ENCODE data around the gene PCDHGA6.
"Not testable (repeated sequence)": the region's sequence is repeated elsewhere in the genome, so short reads cannot be mapped to it uniquely, and the experiment has no call there.

Gene PCDHGA6

DNA sequence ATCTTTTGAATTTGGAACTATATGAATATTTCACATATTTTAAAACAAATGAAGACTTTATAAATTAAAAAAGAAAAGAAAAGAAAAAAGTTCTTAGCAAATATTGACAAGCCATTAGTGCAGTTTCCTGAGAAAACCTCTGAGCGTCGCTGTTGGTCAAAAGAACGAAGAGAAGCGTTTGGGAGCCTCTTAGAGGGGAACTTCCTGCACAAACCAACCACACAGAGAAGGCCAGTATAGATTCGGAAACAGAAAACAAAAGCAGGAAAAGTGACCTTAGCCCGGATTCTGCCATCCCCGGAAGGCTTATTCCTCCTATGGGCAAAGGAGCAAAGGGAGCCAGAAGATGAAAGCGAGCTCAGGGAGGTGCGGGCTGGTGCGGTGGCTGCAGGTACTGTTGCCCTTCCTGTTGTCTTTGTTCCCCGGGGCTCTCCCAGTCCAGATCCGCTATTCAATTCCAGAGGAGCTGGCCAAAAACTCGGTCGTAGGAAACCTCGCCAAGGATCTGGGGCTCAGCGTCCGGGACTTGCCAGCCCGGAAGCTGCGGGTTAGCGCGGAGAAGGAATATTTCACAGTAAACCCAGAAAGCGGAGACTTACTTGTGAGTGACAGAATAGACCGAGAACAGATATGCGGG is 13.8 kb upstream of the PCDHGA6 start, which contains the start of gene PCDHGB2:
Gene PCDHGB2 (plus strand): TSS at position 205 of the 637 bp plus-strand sequence. CDS start 142 bp downstream, at position 347.
- no peak for DNase-seq (ENCODE audit: low spot score)

DNA sequence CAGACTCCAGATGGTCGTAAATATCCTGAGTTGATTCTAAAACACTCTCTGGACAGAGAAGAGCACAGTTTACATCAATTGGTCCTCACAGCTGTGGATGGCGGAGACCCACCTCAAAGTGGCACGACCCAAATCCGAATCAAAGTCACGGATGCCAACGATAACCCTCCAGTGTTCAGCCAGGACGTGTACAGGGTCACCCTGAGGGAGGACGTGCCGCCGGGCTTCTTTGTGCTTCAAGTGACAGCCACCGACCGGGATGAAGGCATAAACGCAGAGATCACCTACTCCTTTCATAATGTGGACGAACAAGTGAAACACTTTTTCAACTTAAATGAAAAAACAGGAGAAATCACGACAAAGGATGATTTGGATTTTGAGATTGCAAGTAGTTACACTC is 13.0 kb upstream of the PCDHGA6 start:
- DNase-seq (ENCODE audit: low spot score), result no peak

DNA sequence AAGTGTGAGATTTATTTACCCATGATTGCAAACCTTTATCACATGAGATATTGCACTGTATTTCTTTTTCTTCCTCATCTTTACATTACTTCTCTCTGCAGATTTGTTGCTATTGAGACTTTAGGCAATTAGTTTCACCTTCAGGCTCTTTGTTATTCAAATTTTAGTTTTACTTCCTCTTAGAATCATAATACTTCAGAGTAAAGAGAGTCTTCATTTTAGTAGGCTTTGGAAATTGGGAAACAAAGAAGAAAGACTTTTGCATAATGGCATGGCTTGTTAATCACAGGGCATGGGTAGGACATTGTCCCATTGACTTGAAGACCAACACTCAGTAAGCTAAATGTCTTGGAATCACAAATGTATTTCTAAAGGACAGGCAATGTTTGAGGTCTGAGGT is 11.0 kb upstream of the PCDHGA6 start:
- no peak for DNase-seq (ENCODE audit: low spot score)

DNA sequence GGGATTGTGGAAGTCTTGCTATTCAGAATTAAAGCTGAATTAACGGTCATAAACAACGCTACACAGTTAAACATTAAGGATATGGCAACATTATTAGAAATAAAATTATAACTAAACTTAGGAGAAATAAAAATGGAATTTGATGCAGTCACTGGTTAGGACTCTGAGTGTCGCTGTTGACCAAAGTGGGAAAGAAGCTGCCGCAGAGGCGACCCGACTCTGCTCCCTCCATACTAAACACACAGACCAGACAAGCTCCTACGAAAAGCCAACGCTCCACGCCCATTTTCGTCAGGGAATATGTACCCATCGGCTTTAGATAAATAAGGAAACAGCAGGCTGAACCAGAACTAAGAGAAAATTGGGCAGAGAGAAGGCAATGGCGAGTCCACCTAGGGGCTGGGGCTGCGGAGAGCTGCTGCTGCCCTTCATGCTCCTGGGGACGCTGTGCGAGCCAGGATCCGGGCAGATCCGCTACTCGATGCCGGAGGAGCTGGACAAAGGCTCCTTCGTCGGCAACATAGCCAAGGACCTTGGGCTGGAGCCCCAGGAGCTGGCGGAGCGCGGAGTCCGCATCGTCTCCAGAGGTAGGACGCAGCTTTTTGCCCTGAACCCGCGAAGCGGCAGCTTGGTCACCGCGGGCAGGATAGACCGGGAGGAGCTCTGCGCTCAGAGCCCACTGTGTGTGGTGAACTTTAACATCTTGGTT is 9.6 kb upstream of the PCDHGA6 start, which contains the start of gene PCDHGA5:
Gene PCDHGA5 (plus strand): TSS at position 211 of the 709 bp plus-strand sequence. CDS start 169 bp downstream, at position 380.
- DNase-seq (ENCODE audit: low spot score), result no peak

DNA sequence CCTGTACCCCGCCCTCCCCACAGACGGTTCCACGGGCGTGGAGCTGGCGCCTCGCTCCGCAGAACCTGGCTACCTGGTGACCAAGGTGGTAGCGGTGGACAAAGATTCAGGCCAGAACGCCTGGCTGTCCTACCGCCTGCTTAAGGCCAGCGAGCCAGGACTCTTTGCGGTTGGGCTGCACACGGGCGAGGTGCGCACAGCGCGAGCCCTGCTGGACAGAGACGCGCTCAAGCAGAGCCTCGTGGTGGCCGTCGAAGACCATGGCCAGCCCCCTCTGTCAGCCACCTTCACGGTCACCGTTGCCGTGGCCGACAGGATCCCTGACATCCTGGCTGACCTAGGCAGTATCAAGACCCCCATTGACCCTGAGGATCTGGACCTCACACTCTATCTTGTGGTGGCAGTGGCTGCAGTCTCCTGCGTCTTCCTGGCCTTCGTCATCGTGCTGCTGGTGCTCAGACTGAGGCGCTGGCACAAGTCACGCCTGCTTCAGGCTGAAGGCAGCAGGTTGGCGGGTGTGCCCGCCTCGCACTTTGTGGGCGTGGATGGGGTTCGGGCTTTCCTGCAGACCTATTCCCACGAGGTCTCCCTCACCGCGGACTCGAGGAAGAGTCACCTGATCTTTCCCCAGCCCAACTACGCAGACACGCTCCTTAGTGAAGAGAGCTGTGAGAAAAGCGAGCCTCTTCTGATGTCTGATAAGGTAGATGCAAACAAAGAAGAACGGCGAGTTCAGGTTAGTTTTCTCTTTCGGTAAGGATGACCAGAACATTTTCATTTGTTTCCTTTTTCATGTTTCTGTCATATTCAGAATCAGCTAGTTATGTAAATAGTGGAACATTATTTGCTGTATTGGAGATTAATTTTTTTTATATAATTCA is 7.4 kb upstream of the PCDHGA6 start:
- DNase-seq (ENCODE audit: low spot score), result no peak

DNA sequence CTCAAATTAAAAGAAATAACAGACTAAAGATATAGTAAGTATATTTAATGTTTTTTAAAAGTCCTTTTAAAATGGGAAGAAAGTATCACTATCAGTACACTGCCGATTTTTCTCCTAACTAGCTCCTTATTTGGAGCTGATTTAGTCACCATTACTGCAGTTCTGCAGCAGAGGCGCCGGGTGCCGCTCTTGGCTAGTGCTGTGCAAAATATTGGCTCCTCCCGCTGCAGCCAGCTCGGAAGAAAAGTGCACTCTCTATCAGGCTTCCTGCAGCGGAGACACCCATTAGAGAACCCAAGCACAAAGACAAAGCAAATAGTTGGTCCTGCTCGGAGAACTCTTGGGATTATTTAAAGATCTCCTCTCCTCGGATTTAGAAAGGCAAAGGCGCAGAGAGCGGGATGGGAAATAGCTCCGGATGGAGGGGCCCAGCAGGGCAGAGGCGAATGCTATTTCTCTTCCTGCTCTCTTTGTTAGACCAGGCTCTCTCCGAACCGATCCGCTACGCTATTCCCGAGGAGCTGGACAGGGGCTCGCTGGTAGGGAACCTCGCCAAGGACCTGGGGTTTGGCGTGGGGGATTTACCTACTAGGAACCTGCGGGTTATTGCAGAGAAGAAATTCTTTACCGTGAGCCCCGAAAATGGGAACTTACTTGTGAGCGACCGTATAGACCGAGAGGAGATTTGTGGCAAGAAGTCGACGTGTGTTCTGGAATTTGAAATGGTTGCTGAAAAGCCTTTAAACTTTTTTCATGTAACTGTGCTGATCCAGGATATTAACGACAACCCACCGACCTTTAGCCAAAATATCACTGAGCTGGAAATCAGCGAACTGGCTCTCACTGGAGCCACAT is 3.5 kb upstream of the PCDHGA6 start, which contains the start of gene PCDHGB3:
Gene PCDHGB3 (plus strand): TSS at position 249 of the 855 bp plus-strand sequence. CDS start 153 bp downstream, at position 402.
- no peak for DNase-seq (ENCODE audit: low spot score)

DNA sequence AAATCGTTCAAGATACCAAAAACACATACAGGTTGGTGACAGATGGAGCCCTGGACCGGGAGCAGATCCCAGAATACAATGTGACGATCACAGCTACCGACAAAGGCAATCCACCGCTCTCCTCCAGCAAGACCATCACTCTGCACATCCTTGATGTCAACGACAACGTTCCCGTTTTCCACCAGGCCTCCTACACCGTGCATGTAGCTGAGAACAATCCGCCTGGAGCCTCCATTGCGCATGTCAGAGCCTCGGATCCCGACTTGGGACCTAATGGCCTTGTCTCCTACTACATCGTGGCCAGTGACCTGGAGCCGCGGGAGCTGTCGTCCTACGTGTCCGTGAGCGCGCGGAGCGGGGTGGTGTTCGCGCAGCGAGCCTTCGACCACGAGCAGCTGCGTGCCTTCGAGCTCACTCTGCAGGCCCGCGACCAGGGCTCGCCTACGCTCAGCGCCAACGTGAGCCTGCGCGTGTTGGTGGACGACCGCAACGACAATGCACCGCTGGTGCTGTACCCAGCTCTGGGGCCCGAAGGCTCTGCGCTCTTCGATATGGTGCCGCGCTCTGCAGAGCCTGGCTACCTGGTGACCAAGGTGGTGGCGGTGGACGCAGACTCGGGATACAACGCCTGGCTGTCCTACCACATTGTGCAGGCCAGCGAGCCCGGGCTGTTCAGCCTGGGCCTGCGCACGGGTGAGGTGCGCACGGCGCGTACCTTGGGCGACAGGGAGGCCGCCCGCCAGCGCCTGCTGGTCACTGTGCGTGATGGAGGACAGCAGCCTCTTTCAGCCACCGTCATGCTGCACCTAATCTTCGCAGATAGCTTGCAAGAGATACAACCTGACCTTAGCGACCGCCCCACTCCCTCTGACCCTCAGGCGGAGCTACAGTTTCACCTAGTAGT is 1.9 kb upstream of the PCDHGA6 start:
- DNase-seq (ENCODE audit: low spot score), result no peak

DNA sequence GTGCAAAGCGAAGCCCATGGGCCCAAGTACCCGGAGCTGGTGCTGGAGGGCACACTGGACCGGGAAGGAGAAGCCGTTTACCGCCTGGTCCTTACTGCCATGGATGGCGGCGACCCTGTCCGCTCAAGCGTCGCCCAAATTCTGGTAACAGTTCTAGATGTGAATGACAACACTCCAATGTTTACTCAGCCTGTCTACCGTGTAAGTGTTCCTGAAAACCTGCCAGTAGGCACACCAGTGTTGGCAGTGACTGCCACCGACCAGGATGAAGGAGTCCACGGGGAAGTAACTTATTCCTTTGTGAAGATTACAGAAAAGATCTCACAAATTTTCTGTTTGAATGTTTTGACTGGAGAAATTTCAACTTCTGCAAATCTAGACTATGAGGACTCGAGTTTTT is 936 bp downstream of the PCDHGA6 start:
- DNase-seq (ENCODE audit: low spot score), result no peak

DNA sequence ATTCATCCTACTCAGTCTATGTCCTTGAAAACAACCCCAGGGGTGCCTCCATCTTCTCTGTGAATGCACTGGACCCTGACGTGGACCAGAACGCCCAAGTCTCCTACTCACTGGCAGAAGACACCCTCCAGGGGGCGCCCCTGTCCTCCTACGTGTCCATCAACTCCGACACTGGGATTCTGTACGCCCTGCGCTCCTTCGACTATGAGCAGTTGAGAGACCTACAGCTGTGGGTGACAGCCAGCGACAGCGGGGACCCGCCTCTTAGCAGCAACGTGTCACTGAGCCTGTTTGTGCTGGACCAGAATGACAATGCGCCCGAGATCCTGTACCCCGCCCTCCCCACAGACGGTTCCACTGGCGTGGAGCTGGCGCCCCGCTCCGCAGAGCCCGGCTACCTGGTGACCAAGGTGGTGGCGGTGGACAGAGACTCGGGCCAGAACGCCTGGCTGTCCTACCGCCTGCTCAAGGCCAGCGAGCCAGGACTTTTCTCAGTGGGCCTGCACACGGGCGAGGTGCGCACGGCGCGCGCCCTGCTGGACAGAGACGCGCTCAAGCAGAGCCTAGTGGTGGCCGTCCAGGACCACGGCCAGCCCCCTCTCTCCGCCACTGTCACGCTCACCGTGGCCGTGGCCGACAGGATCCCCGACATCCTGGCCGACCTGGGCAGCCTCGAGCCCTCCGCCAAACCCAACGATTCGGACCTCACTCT is 1.9 kb downstream of the PCDHGA6 start:
- DNase-seq (ENCODE audit: low spot score), result not testable (repeated sequence)

DNA sequence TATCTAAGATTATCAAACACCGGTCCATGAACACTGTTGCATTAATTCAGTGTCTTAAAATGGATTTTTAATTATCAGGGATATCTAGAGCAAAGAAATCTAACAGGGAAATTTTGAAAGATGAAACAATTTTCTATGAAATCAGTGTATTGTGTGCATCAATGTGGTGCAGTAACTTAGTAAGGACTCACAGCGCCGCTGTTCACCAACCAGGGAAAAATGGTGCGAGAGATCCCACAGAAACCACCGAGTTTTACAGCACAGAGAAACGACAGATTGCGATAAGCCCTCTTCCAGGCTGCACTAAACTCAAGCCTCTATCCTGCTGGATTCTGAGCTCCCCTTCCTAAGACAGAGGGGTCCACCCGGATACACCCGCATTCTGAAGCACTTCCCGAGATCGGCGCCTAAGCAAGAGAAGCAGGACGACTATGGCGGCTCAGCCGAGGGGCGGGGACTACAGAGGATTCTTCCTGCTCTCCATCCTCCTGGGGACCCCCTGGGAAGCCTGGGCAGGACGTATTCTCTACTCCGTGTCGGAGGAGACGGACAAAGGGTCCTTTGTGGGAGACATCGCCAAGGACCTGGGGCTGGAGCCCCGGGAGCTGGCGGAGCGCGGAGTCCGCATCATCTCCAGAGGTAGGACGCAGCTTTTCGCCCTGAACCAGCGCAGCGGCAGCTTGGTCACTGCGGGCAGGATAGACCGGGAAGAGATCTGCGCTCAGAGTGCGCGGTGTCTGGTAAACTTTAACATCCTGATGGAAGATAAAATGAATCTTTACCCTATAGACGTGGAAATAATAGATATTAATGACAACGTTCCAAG is 9.0 kb downstream of the PCDHGA6 start, which contains the start of gene PCDHGA7:
Gene PCDHGA7 (plus strand): TSS at position 274 of the 826 bp plus-strand sequence. CDS start 158 bp downstream, at position 432.
- DNase-seq (ENCODE audit: low spot score), result no peak

DNA sequence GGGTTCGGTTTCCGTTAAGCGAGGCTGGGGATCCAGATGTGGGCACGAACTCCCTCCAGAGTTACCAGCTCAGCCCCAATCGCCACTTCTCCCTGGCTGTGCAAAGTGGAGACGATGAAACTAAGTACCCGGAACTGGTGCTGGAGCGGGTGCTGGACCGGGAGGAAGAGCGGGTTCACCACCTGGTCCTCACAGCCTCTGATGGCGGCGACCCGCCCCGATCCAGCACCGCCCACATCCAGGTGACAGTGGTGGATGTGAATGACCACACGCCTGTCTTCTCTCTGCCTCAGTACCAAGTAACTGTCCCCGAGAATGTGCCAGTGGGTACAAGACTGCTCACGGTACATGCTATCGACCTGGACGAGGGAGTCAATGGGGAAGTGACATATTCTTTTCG is 9.7 kb downstream of the PCDHGA6 start:
- no peak for DNase-seq (ENCODE audit: low spot score)

DNA sequence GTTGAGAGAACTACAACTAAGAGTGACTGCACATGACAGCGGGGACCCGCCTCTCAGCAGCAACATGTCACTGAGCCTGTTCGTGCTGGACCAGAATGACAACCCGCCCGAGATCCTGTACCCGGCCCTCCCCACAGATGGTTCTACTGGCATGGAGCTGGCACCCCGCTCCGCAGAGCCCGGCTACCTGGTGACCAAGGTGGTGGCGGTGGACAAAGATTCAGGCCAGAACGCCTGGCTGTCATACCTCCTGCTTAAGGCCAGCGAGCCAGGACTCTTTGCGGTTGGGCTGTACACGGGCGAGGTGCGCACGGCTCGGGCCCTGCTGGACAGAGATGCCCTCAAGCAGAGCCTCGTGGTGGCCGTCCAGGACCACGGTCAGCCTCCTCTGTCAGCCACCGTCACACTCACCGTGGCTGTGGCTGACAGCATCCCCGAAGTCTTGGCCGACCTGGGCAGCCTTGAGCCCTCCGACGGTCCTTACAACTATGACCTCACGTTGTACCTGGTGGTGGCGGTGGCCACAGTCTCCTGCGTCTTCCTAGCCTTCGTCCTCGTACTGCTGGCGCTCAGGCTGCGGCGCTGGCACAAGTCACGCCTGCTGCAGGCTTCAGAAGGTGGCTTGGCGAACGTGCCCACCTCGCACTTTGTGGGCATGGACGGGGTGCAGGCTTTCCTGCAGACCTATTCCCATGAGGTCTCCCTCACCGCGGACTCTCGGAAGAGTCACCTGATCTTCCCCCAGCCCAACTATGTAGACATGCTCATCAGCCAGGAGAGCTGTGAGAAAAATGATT is 11.0 kb downstream of the PCDHGA6 start:
- DNase-seq (ENCODE audit: low spot score), result no peak

DNA sequence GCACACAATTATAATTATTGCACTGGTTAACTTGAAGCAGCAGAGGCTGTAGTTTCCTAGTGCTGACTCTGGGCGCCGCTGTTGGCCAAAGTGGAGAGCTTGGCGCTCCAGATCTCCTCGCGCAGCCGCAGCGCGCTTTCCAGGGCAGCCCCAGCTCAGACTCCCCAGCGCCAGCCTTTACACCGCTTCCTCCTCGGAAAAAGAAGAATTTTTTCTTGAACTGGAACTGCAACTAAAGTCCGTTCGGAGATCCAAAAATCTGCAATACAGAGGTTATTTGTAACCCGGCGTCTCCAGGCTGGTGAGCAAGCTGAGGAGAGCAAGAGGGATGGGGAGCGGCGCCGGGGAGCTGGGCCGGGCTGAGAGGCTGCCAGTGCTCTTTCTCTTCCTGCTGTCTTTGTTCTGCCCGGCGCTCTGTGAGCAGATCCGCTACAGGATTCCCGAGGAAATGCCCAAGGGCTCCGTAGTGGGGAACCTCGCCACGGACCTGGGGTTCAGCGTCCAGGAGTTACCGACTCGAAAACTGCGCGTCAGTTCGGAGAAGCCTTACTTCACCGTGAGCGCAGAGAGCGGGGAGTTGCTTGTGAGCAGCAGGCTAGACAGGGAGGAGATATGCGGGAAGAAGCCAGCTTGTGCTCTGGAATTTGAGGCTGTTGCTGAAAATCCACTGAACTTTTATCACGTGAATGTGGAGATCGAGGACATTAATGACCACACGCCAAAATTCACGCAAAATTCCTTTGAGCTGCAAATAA is 14.0 kb downstream of the PCDHGA6 start, which contains the start of gene PCDHGB4:
Gene PCDHGB4 (plus strand): TSS at position 142 of the 755 bp plus-strand sequence. CDS start 187 bp downstream, at position 329.
- not testable (repeated sequence) for DNase-seq (ENCODE audit: low spot score)

DNA sequence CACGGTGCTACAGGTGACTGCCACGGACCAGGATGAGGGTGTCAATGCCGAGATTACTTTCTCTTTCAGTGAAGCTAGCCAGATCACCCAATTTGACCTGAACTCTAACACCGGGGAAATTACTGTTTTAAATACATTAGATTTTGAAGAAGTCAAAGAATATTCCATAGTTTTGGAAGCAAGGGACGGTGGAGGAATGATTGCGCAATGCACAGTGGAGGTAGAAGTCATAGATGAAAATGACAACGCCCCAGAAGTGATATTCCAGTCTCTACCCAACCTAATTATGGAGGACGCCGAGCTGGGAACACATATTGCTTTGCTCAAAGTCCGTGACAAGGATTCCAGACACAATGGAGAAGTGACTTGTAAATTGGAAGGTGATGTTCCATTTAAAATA is 15.0 kb downstream of the PCDHGA6 start:
- no peak for DNase-seq (ENCODE audit: low spot score)

DNA sequence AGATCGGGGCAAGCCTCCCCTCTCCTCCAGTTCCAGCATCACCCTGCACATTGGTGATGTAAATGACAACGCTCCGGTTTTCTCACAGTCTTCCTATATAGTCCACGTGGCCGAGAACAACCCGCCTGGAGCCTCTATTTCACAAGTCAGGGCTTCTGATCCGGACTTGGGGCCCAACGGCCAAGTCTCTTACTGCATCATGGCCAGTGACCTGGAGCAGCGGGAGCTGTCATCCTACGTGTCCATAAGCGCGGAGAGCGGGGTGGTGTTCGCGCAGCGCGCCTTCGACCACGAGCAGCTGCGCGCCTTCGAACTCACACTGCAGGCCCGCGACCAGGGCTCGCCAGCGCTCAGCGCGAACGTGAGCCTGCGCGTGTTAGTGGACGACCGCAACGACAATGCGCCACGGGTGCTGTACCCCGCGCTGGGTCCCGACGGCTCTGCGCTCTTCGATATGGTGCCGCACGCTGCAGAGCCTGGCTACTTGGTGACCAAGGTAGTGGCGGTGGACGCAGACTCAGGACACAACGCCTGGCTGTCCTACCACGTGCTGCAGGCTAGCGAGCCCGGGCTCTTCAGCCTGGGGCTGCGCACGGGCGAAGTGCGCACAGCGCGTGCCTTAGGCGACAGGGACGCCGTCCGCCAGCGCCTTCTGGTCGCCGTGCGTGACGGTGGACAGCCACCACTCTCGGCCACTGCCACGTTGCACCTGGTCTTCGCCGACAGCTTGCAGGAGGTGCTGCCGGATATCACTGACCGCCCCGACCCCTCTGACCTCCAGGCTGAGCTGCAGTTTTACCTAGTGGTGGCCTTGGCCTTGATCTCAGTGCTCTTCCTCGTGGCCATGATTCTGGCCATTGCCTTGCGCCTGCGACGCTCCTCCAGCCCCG is 15.7 kb downstream of the PCDHGA6 start:
- no peak for DNase-seq (ENCODE audit: low spot score)

Measured in COLO829 (cell line).